ENCODE data around the gene GOLGA8S. TPM values are rescaled to one million over a fixed set of nuclear protein-coding genes. Genes with fewer than 3 reads are reported as not detected.
"Not testable (repeated sequence)": the region's sequence is repeated elsewhere in the genome, so short reads cannot be mapped to it uniquely, and the experiment has no call there.

The GOLGA8S gene
- polyA plus RNA-seq, 4 donors, result 0.82 to 1.5 (median 1.3) TPM

GRCh38 chr15:23395832-23396231 is 41.3 kb downstream of the GOLGA8S start:
- DNase-seq (ENCODE audit: low read depth in 4 of 4, low spot score in 3 of 4), result no peak

- DNase-seq (ENCODE audit: low read depth in 4 of 4, low spot score in 3 of 4), result no peak
Observed at GRCh38 chr15:23397779-23398178, 43.2 kb downstream of the GOLGA8S start.

GRCh38 chr15:23398357-23398756 is 43.8 kb downstream of the GOLGA8S start:
- not testable (repeated sequence) for DNase-seq (ENCODE audit: low read depth in 4 of 4, low spot score in 3 of 4)

DNA sequence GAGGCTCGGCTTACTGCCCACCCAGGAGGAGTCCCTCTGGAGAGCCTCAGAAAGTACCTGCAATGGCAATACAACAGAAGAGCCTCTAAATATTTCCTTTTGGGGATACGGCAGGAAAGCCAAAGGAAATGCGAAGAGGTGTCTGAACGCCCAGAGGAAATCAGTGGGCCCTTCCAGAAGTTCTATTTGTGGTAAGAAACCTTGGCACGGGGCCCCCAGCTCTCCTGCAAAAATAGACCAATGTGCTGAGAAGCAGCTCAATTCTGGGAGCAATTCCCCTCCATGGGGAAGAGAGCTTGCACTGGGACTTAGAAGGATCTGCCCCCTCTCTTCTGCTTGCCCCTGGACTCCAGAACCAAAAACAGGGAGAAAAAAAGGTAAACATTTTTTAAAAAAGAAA is 44.7 kb downstream of the GOLGA8S start:
- DNase-seq (ENCODE audit: low read depth in 4 of 4, low spot score in 3 of 4), result not testable (repeated sequence)

- no peak for DNase-seq (ENCODE audit: low read depth in 4 of 4, low spot score in 3 of 4)
Observed at GRCh38 chr15:23401627-23402026, 47.1 kb downstream of the GOLGA8S start.

DNA sequence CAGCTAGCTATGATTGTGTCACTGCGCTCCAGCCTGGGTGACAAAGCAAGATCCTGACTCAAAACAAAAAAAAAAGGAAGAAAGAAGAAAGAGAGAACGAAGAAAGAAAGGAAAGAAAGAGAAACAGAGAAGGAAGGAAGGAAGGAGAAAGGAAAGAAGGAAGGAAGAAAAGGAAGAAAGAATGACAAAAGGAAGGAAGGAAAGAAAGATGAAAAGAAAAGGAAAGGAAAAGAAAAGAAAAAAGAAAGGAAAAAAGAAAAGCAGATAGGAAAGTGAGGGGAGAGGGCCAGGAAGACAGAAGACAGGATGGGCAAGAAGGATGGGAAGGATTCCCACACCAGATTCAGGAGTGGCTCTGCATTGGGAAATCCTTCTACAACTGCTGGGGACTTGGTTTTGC is 47.6 kb downstream of the GOLGA8S start:
- no peak for DNase-seq (ENCODE audit: low read depth in 4 of 4, low spot score in 3 of 4)

DNA sequence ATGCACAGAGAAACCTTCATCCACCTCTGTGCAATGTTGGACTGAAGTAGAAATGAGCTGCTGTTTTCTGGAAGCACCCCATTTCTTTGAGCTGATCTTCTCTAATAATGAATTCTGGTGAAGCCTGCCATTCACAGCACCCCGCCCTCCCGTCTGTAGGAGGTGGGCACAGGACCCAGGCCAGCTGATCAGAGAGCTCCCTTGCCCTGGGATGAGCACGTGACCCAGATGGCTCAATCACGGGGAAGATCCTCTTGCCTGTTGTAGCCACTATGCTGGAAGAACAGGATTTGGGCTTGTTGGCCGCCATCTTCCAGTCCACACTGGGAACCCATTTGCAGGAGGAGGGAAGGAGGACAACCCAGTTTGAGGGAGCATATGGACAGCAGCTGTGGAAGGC is 48.0 kb downstream of the GOLGA8S start:
- DNase-seq (ENCODE audit: low read depth in 4 of 4, low spot score in 3 of 4), result no peak

DNA sequence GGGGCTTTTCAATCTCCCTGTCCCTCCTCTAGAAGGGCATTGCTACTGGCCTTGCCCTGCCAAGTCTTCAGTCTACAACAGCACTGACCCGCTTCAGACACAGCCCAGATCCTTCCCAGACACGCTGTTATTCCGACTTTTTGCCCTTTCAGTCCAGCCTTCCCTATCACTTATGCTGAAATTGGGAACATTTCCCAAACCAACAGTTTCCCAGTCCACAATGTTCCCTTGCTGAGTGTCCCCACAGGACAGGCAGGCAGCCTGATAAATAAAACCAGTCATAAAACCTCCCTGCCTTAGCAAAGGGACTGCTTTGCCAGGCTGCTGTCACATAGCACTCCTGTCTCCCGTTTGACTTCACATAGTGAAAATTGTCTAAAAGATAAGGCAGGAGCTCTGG is 49.0 kb downstream of the GOLGA8S start:
- no peak for DNase-seq (ENCODE audit: low read depth in 4 of 4, low spot score in 3 of 4)

GRCh38 chr15:23411841-23412240 is 57.3 kb downstream of the GOLGA8S start:
- DNase-seq (ENCODE audit: low read depth in 4 of 4, low spot score in 3 of 4), result no peak

DNA sequence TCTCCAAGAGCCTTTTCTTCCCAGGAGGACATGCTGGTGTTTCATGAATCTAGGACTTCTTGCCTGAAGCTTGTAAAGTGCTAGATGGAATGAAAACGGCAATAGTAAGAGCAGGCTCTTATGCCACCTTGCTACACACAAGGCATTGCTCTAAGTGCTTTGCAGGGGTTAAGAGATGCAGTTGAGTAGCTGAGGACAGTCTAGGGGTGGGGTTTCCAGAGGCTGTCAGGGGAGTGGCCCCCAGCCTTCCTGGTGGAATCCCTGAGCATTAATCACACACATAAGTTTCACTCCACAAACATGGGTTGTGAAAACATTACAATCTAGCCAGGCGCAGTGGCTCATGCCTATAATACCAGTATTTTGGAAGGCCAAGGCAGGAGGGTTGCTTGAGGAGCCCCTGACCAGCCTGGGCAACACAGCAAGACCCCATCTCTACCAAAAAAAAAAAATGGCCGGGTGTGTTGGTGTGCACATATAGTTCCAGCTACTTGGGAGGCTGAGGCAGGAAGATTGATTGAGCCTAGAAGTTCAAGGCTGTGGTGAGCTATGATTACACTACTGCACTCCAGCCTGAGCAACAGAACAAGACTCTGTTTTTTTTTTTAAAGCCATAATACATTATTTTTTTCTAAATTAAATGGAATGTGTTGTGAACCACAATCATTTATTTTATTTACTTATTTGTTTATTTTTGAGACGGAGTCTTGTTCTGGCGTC is 58.5 kb downstream of the GOLGA8S start:
- not testable (repeated sequence) for DNase-seq (ENCODE audit: low read depth in 4 of 4, low spot score in 3 of 4)

Other genes with a start within 250 kb of the GOLGA8S start
- not detected for gene GOLGA6L1, start 217.9 kb upstream of the GOLGA8S start, polyA plus RNA-seq (ENCODE audit: insufficient read length in 4 of 4)
- not detected for gene GOLGA6L26, start 20.6 kb upstream of the GOLGA8S start, polyA plus RNA-seq (ENCODE audit: insufficient read length in 4 of 4)
- gene GOLGA6L2, start 92.5 kb downstream of the GOLGA8S start, polyA plus RNA-seq (ENCODE audit: insufficient read length in 4 of 4), result not detected
- gene MKRN3, start 210.9 kb downstream of the GOLGA8S start, polyA plus RNA-seq (ENCODE audit: insufficient read length in 4 of 4), result 1 to 10 TPM in 3 of 4 donors, under 1 TPM in 1; 0.45 to 2.4 (median 1.6) TPM

Data from left renal pelvis (tissue), 4 donors.